IMR-90 (cell line): ENCODE data around the gene TPSAB1.
"Not testable (repeated sequence)": the region's sequence is repeated elsewhere in the genome, so short reads cannot be mapped to it uniquely, and the experiment has no call there.

Source experiments
- CHD1 ChIP-seq: IDR thresholded peaks from 2 replicates; pipeline ENCODE4 v1.6.1; 2012; ENCODE audit warnings: low read depth, low read length, improper control_type of control experiment
- MAZ ChIP-seq: IDR thresholded peaks from 2 replicates; pipeline ENCODE4 v1.6.1; 2012; ENCODE audit warnings: low read depth, mild to moderate bottlenecking, low read length, improper control_type of control experiment, moderate library complexity, borderline replicate concordance
- POLR2A ChIP-seq: IDR thresholded peaks from 2 replicates; pipeline ENCODE4 v1.6.1; 2012; ENCODE audit warnings: mild to moderate bottlenecking, low read depth, low read length
- TF ChIP-seq, protein P1 (sequence below): conservative IDR thresholded peaks from 2 replicates; pipeline ENCODE4 v1.5.1; 2012; ENCODE audit warnings: mild to moderate bottlenecking, low read depth, low read length, improper control_type of control experiment

DNA sequence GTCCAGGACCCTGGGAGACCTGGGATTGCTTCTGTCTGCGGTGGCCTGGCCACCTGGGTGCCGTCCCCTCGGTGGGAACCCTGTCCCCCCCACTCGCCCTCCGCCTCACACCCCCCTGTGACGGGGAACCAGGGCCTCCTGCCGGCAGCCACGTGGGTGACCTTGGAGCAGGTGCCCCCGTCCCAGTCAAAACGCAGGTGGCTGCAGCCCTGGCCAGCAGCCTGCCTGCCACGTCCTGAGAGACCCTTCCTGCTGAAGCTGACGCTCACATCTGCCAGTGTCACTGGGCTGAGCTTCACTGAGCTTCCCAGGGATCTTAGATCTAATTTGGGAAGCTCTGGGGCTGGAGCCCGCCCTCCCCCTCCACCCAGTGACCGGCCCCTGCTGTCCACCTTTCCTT lies 13.8 kb upstream of the TPSAB1 start:
- TF ChIP-seq, protein P1, sequence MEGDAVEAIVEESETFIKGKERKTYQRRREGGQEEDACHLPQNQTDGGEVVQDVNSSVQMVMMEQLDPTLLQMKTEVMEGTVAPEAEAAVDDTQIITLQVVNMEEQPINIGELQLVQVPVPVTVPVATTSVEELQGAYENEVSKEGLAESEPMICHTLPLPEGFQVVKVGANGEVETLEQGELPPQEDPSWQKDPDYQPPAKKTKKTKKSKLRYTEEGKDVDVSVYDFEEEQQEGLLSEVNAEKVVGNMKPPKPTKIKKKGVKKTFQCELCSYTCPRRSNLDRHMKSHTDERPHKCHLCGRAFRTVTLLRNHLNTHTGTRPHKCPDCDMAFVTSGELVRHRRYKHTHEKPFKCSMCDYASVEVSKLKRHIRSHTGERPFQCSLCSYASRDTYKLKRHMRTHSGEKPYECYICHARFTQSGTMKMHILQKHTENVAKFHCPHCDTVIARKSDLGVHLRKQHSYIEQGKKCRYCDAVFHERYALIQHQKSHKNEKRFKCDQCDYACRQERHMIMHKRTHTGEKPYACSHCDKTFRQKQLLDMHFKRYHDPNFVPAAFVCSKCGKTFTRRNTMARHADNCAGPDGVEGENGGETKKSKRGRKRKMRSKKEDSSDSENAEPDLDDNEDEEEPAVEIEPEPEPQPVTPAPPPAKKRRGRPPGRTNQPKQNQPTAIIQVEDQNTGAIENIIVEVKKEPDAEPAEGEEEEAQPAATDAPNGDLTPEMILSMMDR = not testable (repeated sequence)
- TF ChIP-seq POLR2A, CHD1, MAZ: not testable (repeated sequence)
